Measurements from ENCODE around the gene ARHGAP18. TPM values are rescaled to one million over a fixed set of nuclear protein-coding genes. Genes with fewer than 3 reads are reported as not detected.

Gene ARHGAP18
- total RNA-seq, 1 experiment from 2014 or later: 2.4 TPM

DNA sequence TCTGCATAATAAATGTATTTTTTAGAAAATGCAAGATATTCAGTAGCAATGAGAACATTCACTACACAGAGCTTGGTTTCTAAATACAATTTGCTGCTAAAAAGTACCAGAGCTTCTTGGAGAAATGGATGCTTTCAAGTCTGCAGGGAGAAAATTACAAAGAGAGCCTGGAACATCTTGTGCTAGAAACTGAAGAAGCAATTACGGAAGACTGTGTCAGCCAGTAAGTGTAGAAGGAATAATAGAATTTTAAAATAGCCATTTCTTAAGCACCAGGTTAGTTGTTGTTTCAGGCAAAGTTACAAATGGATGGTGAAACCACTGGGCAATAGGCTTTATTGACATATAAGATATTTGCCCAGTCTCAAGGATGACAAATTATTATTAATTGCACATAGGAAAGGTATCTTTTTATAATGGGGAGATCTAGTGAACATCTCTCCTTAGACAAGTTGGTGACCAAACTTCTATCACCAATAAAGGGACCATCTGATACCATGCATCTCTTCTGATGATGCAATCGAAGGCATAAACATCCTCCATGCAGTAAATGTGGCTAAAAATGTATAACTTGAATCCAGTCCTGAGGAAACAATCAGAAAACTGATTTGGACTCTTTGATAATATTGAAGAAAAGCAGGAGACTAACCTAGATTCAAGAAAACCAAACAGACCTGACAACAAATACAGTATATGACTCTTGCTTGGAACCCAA lies 81.7 kb downstream of the ARHGAP18 start:
- Mint-ChIP-seq H3K27me3 (ENCODE audit: low read depth) (no peaks in the 10 kb centered on the region), H3K4me1 (0 out of 4 replicates have a peak, but pooled peaks cover 0 to 2% of the 10 kb centered on the region in 2 experiments), H3K4me3 (no peak overlapping the region), H3K27ac (no peak overlapping the region), H3K9me3 (no peaks in the 10 kb centered on the region), H3K36me3 (ENCODE audit: insufficient read depth in 1 of 3, low read depth in 3 of 3) (no peaks in the 10 kb centered on the region)
- Histone ChIP-seq H3K27me3 (ENCODE audit: insufficient read depth, low read length) (no peaks in the 10 kb centered on the region), H3K23me2 (ENCODE audit: insufficient read length, low read depth, low read length, poor library complexity, severe bottlenecking) (no peaks in the 10 kb centered on the region), H3K9me3 (ENCODE audit: control insufficient read depth, low read depth, low read length) (no peaks in the 10 kb centered on the region), H3K4me1 (ENCODE audit: insufficient read depth, low read length) (no peaks in the 10 kb centered on the region), H4K8ac (replicated peaks; ENCODE audit: insufficient read length, low read depth, low read length) (no peak overlapping the region), H2BK15ac (ENCODE audit: low read depth, low read length) (no peak overlapping the region), H3K18ac (ENCODE audit: insufficient read length, low read depth, low read length) (no peak overlapping the region), H2BK120ac (ENCODE audit: low read depth, low read length, poor library complexity, severe bottlenecking) (no peak overlapping the region), H2BK12ac (ENCODE audit: insufficient read length, low read depth, low read length) (no peak overlapping the region), H3K4ac (ENCODE audit: low read depth, low read length) (no peak overlapping the region), H3K4me2 (ENCODE audit: insufficient read depth, insufficient read length, low read length) (no peak overlapping the region), H2AFZ (ENCODE audit: low read length) (no peak overlapping the region), H3K79me2 (ENCODE audit: insufficient read depth, low read length) (no peaks in the 10 kb centered on the region), H3K14ac (ENCODE audit: insufficient read depth, low read length) (no peak overlapping the region), H2AK5ac (ENCODE audit: insufficient read length, low read length) (no peak overlapping the region), H4K20me1 (ENCODE audit: control insufficient read depth, insufficient read depth, insufficient read length) (no peaks in the 10 kb centered on the region), H3K27ac (ENCODE audit: insufficient read length, low read depth, low read length) (no peak overlapping the region), H3K23ac (ENCODE audit: insufficient read length, low read depth, low read length) (no peak overlapping the region), H2BK5ac (ENCODE audit: insufficient read length, low read length) (no peak overlapping the region), H3K79me1 (ENCODE audit: insufficient read depth, low read depth, low read length, poor library complexity, severe bottlenecking) (no peaks in the 10 kb centered on the region), H2BK20ac (ENCODE audit: low read depth, low read length, poor library complexity, severe bottlenecking) (no peak overlapping the region), H3T11ph (ENCODE audit: low read length) (no peak overlapping the region), H3K9ac (ENCODE audit: extremely low read depth, insufficient read length, low read length) (no peak overlapping the region), H4K5ac (ENCODE audit: insufficient read length, low read depth, low read length) (no peak overlapping the region), H4K91ac (ENCODE audit: insufficient read length, low read depth, low read length) (no peak overlapping the region), H3K56ac (ENCODE audit: insufficient read length, low read depth, low read length) (no peak overlapping the region)
- no peak for DNase-seq
- no CpG with 5 or more reads among the region's 2 CpGs for WGBS (ENCODE audit: extremely low coverage, insufficient read length, low lambda C conversion rate)
- TF ChIP-seq, protein P1, sequence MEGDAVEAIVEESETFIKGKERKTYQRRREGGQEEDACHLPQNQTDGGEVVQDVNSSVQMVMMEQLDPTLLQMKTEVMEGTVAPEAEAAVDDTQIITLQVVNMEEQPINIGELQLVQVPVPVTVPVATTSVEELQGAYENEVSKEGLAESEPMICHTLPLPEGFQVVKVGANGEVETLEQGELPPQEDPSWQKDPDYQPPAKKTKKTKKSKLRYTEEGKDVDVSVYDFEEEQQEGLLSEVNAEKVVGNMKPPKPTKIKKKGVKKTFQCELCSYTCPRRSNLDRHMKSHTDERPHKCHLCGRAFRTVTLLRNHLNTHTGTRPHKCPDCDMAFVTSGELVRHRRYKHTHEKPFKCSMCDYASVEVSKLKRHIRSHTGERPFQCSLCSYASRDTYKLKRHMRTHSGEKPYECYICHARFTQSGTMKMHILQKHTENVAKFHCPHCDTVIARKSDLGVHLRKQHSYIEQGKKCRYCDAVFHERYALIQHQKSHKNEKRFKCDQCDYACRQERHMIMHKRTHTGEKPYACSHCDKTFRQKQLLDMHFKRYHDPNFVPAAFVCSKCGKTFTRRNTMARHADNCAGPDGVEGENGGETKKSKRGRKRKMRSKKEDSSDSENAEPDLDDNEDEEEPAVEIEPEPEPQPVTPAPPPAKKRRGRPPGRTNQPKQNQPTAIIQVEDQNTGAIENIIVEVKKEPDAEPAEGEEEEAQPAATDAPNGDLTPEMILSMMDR (conservative IDR thresholded peaks at IDR 0.05): no peak
